Endothelial cell of umbilical vein (primary cell): ENCODE results near the gene ZNF652. TPM values are rescaled to one million over a fixed set of nuclear protein-coding genes. Genes with fewer than 3 reads are reported as not detected.

ENCODE experiments used
- BruUV-seq: library from RNA; stranded (reverse); fragments of 400-500 nt; replicated peaks from 2 replicates; lab custom pipeline; 2021; lab: Mats Ljungman, UMichigan
- CTCF ChIA-PET: fragments of 300-600, 350-600 bp; sonication (Branson Sonifier 250); formaldehyde crosslinking; loops from one replicate; lab custom pipeline; 2021; ENCODE audit warnings: antibody characterized with exemption, inconsistent platforms; lab: Charles Lee
- POLR2A ChIA-PET: fragments of 300-600, 350-600 bp; sonication (Branson Sonifier 250); formaldehyde crosslinking; loops from one replicate; lab custom pipeline; 2021; ENCODE audit warnings: antibody characterized with exemption, inconsistent platforms; lab: Charles Lee
- DNase-seq: peaks from one replicate; pipeline ENCODE4 v3.0.0-alpha.2; 2011; ENCODE audit warnings: low read depth, low spot score
- FAIRE-seq: peaks from 2 replicates; lab custom pipeline; 2011; peaks lifted over from hg19 to GRCh38; lab: Jason Lieb, UNC
- H2AFZ ChIP-seq: 2 replicates; pipeline ENCODE4 v1.6.0; 2012; ENCODE audit warnings: low read depth, low read length, control low read depth, inconsistent platforms
- H3K27ac ChIP-seq: 2 replicates; pipeline ENCODE4 v1.5.1; 2011; ENCODE audit warnings: low read depth, mild to moderate bottlenecking, control low read depth, low read length, moderate library complexity; ENCODE audit not compliant: insufficient read depth
- H3K27me3 ChIP-seq, 2 experiments: 2 replicates each; pipeline versions ENCODE4 v1.6.0 to v1.6.1; 2011; ENCODE audit warnings: low read length in 2 of 2, mixed read lengths in 1 of 2; ENCODE audit not compliant: control insufficient read depth in 2 of 2, insufficient read depth in 2 of 2
- H3K36me3 ChIP-seq, 2 experiments: 2 replicates in 1 of 2; 3 replicates in 1 of 2; pipeline ENCODE4 v1.5.1; 2011; ENCODE audit warnings: low read length in 2 of 2, mild to moderate bottlenecking in 1 of 2, moderate library complexity in 1 of 2; ENCODE audit not compliant: control insufficient read depth in 2 of 2, insufficient read depth in 2 of 2; ENCODE audit errors: extremely low read depth in 1 of 2
- H3K4me1 ChIP-seq: 3 replicates; pipeline ENCODE4 v1.5.1; 2011; ENCODE audit warnings: mild to moderate bottlenecking, low read length; ENCODE audit not compliant: control insufficient read depth, insufficient read depth; ENCODE audit errors: extremely low read depth
- H3K4me2 ChIP-seq: 2 replicates; pipeline ENCODE4 v1.6.1; 2011; ENCODE audit warnings: low read length, control low read depth, mixed read lengths; ENCODE audit not compliant: insufficient read depth
- H3K4me3 ChIP-seq, 3 experiments: fragments of 200-600 bp in 1 of 3; sonication (generic), shearing (Covaris generic) in 1 of 3; replicated peaks in 1 of 3; 2 replicates each; pipeline ENCODE4 v1.5.1; 2011 to 2016; ENCODE audit warnings: control low read depth in 3 of 3, low read length in 3 of 3, mild to moderate bottlenecking in 2 of 3, inconsistent platforms in 1 of 3, low read depth in 1 of 3, moderate library complexity in 1 of 3; ENCODE audit not compliant: insufficient read depth in 1 of 3
- H3K79me2 ChIP-seq: 2 replicates; pipeline ENCODE4 v1.6.0; 2012; ENCODE audit warnings: low read length, inconsistent platforms; ENCODE audit not compliant: control insufficient read depth, insufficient read depth
- H3K9ac ChIP-seq: replicated peaks from 2 replicates; pipeline ENCODE3; 2011; ENCODE audit warnings: low read length, control low read depth; ENCODE audit not compliant: insufficient read depth; ENCODE audit errors: extremely low read depth
- H3K9me1 ChIP-seq: replicated peaks from 3 replicates; pipeline ENCODE4 v1.6.0; 2011; ENCODE audit warnings: mild to moderate bottlenecking, low read length; ENCODE audit not compliant: control insufficient read depth, insufficient read depth; ENCODE audit errors: extremely low read depth
- H3K9me3 ChIP-seq: replicated peaks from 2 replicates; pipeline ENCODE4 v1.5.1; 2012; ENCODE audit warnings: low read length, inconsistent platforms; ENCODE audit not compliant: control insufficient read depth, insufficient read depth
- H4K20me1 ChIP-seq: replicated peaks from 2 replicates; pipeline ENCODE3; 2011; ENCODE audit warnings: mild to moderate bottlenecking, low read length; ENCODE audit not compliant: control insufficient read depth, insufficient read depth; ENCODE audit errors: extremely low read depth
- EZH2 ChIP-seq: IDR thresholded peaks from 2 replicates; pipeline ENCODE4 v1.6.1; 2012; ENCODE audit warnings: borderline replicate concordance, low read depth, mild to moderate bottlenecking, moderate library complexity, low read length, inconsistent platforms; ENCODE audit not compliant: severe bottlenecking
- FOS ChIP-seq: IDR thresholded peaks from 2 replicates; pipeline ENCODE4 v1.6.1; 2011; ENCODE audit warnings: mild to moderate bottlenecking, low read length, moderate library complexity, borderline replicate concordance; ENCODE audit not compliant: insufficient read depth
- GATA2 ChIP-seq: IDR thresholded peaks from 2 replicates; pipeline ENCODE4 v1.7.0; 2011; ENCODE audit warnings: low read depth, mild to moderate bottlenecking, moderate library complexity, mixed read lengths, low read length; ENCODE audit not compliant: insufficient read length, insufficient read depth
- POLR2A ChIP-seq: IDR thresholded peaks from 2 replicates; pipeline ENCODE4 v1.6.1; 2012; ENCODE audit warnings: low read depth, mild to moderate bottlenecking, control low read depth, low read length
- POLR2AphosphoS5 ChIP-seq: IDR thresholded peaks from 2 replicates; pipeline ENCODE4 v1.6.1; 2012; ENCODE audit warnings: low read depth, mild to moderate bottlenecking, control low read depth, low read length, moderate library complexity; ENCODE audit not compliant: insufficient read depth
- dilution Hi-C: fragments of 300-500 bp; cut with MboI; formaldehyde crosslinking; loops from one replicate; pipeline ENCODE4 v1.15.0; 2019; ENCODE audit warnings: low sequenced_read_pairs; ENCODE audit not compliant: extremely low pct_ligation_motif_present
- intact Hi-C: fragments of 100-400 bp; cut with micrococcal nuclease; formaldehyde crosslinking; loops from one replicate; pipeline ENCODE4 v1.10.0; 2022
- polyA plus RNA-seq, 4 experiments: library from polyadenylated mRNA; depleted of rRNA in 3 of 4; stranded (reverse) in 3 of 4; unstranded in 1 of 4; fragments of >200 nt; gene quantifications; 2 replicates each; pipeline versions ENCODE4 v1.2.1 to v1.2.3, GENCODE V29; 2011 to 2012; ENCODE audit warnings: missing spikeins in 1 of 4
- total RNA-seq: library from RNA; stranded (reverse); gene quantifications from 2 replicates; pipeline ENCODE4 v1.2.3, GENCODE V29; 2021
- TF ChIP-seq, protein P1 (sequence below): IDR thresholded peaks from 2 replicates; pipeline ENCODE4 v1.6.1; 2011; ENCODE audit not compliant: insufficient read depth, insufficient read length
- TF ChIP-seq, protein P2 (sequence below), 2 donors: IDR thresholded peaks; 1 replicate in 1 of 2; 2 replicates in 1 of 2; pipeline ENCODE4 v1.5.1; 2011; ENCODE audit warnings: low read length in 2 of 2, mild to moderate bottlenecking in 2 of 2, moderate library complexity in 2 of 2, control low read depth in 1 of 2, inconsistent platforms in 1 of 2, low read depth in 1 of 2; ENCODE audit not compliant: insufficient read depth in 1 of 2; ENCODE audit errors: extremely low read depth in 1 of 2

ZNF652 gene
- total and polyA plus RNA-seq, 2 donors (not counting 3 experiments of a cell fraction or from before 2014, with no cell fraction given) = 6.1 to 18.6 TPM

GRCh38 chr17:49280918-49281317 lies 81.1 kb downstream of the ZNF652 start:
- POLR2A ChIA-PET = no interaction called here
- H3K9me1 ChIP-seq = no peaks in the 10 kb centered on the region
- H3K4me2 ChIP-seq = no peak overlapping the region
- H4K20me1 ChIP-seq = no peaks in the 10 kb centered on the region
- H3K79me2 ChIP-seq = no peaks in the 10 kb centered on the region
- dilution Hi-C loops (no loop called here), intact Hi-C loops (no loop called here)
- no peak for TF ChIP-seq POLR2A
- no peak for TF ChIP-seq GATA2
- no peak for TF ChIP-seq POLR2AphosphoS5
- TF ChIP-seq, protein P1, sequence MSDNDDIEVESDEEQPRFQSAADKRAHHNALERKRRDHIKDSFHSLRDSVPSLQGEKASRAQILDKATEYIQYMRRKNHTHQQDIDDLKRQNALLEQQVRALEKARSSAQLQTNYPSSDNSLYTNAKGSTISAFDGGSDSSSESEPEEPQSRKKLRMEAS = no peak
- TF ChIP-seq FOS = no peak
- no peak for TF ChIP-seq EZH2
- TF ChIP-seq, protein P2, sequence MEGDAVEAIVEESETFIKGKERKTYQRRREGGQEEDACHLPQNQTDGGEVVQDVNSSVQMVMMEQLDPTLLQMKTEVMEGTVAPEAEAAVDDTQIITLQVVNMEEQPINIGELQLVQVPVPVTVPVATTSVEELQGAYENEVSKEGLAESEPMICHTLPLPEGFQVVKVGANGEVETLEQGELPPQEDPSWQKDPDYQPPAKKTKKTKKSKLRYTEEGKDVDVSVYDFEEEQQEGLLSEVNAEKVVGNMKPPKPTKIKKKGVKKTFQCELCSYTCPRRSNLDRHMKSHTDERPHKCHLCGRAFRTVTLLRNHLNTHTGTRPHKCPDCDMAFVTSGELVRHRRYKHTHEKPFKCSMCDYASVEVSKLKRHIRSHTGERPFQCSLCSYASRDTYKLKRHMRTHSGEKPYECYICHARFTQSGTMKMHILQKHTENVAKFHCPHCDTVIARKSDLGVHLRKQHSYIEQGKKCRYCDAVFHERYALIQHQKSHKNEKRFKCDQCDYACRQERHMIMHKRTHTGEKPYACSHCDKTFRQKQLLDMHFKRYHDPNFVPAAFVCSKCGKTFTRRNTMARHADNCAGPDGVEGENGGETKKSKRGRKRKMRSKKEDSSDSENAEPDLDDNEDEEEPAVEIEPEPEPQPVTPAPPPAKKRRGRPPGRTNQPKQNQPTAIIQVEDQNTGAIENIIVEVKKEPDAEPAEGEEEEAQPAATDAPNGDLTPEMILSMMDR (IDR thresholded peaks at IDR 0.05; ENCODE audit: extremely low read depth in 1 of 2, insufficient read depth in 1 of 2, low read depth in 1 of 2, low read length in 2 of 2) = no peak
- CTCF ChIA-PET = interaction anchor here (0.8 to 2.5 kb wide), 2 partner anchors 10 kb away, joined by 3 to 12 read pairs; no protein-coding TSS in a partner anchor
- H3K9me3 ChIP-seq = no peaks in the 10 kb centered on the region
- H3K27ac ChIP-seq = no peak overlapping the region
- no peak for FAIRE-seq
- no peak for DNase-seq
- no peaks in the 10 kb centered on the region for H3K27me3 ChIP-seq
- BruUV-seq = no TSS peak
- H3K36me3 ChIP-seq = no peaks in the 10 kb centered on the region
- no peaks in the 10 kb centered on the region for H3K4me1 ChIP-seq
- no peak overlapping the region for H3K9ac ChIP-seq
- no peak overlapping the region for H2AFZ ChIP-seq
- no peak overlapping the region for H3K4me3 ChIP-seq
